Measurements from ENCODE around the gene ZNF248.

Gene ZNF248

GRCh38 chr10:37737336-37737735 is 120.1 kb downstream of the ZNF248 start:
- no peak for DNase-seq

- DNase-seq = no peak
Observed at GRCh38 chr10:37736120-37736519, 121.3 kb downstream of the ZNF248 start.

- no peak for DNase-seq
Observed at GRCh38 chr10:37734971-37735370, 122.4 kb downstream of the ZNF248 start.

All from NCI-H446 treated with DMSO at 0.1 percent for 48 hours (cell line).